ENCODE data around the gene RLF.

DNA sequence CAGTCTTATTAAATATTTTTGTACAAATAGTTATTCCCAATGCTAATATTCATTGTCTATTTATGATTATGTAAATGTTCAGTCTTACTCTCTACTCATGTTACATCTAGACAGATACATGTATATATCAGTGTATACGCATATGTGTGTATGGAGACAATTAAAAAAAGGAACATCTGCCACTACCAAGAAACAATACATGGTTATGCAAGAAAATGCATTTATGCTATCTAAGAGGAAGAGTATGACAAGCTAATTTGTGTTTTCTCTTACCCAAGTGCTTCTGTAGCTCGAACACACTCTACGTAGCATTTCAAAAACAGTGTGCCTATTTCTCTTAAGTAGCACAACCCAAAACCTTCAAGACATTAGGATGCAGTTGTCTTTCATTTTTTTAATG lies 6.1 kb upstream of the RLF start:
- TF ChIP-seq, protein P1, sequence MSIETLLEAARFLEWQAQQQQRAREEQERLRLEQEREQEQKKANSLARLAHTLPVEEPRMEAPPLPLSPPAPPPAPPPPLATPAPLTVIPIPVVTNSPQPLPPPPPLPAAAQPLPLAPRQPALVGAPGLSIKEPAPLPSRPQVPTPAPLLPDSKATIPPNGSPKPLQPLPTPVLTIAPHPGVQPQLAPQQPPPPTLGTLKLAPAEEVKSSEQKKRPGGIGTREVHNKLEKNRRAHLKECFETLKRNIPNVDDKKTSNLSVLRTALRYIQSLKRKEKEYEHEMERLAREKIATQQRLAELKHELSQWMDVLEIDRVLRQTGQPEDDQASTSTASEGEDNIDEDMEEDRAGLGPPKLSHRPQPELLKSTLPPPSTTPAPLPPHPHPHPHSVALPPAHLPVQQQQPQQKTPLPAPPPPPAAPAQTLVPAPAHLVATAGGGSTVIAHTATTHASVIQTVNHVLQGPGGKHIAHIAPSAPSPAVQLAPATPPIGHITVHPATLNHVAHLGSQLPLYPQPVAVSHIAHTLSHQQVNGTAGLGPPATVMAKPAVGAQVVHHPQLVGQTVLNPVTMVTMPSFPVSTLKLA (conservative IDR thresholded peaks at IDR 0.05), result no peak
- no peak for TF ChIP-seq TEAD4 (IDR thresholded peaks at IDR 0.05; ENCODE audit: low read length)
- TF ChIP-seq TEAD4 (CRISPR knock-in tag; IDR thresholded peaks at IDR 0.05; ENCODE audit: borderline replicate concordance), result no peak
- TF ChIP-seq EZH2 (IDR thresholded peaks at IDR 0.05; ENCODE audit: borderline replicate concordance, low read depth, low read length), result no peak
- TF ChIP-seq MXI1 (IDR thresholded peaks at IDR 0.05; ENCODE audit: low read depth, low read length), result no peak
- no peak for TF ChIP-seq ELF4 (CRISPR knock-in tag; IDR thresholded peaks at IDR 0.05)
- no peak for TF ChIP-seq KLF6 (CRISPR knock-in tag; IDR thresholded peaks at IDR 0.05; ENCODE audit: borderline replicate concordance)
- TF ChIP-seq POLR2AphosphoS5 (IDR thresholded peaks at IDR 0.05; ENCODE audit: control insufficient read depth, insufficient read depth, low read depth, low read length), result no peak
- TF ChIP-seq, protein P2, sequence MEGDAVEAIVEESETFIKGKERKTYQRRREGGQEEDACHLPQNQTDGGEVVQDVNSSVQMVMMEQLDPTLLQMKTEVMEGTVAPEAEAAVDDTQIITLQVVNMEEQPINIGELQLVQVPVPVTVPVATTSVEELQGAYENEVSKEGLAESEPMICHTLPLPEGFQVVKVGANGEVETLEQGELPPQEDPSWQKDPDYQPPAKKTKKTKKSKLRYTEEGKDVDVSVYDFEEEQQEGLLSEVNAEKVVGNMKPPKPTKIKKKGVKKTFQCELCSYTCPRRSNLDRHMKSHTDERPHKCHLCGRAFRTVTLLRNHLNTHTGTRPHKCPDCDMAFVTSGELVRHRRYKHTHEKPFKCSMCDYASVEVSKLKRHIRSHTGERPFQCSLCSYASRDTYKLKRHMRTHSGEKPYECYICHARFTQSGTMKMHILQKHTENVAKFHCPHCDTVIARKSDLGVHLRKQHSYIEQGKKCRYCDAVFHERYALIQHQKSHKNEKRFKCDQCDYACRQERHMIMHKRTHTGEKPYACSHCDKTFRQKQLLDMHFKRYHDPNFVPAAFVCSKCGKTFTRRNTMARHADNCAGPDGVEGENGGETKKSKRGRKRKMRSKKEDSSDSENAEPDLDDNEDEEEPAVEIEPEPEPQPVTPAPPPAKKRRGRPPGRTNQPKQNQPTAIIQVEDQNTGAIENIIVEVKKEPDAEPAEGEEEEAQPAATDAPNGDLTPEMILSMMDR (IDR thresholded peaks at IDR 0.05 in 2 of 3, conservative IDR thresholded peaks at IDR 0.05 in 1 of 3; ENCODE audit: insufficient read depth in 2 of 3, low read depth in 1 of 3, low read length in 3 of 3), result no peak
- no peak for TF ChIP-seq CBFA2T3 (IDR thresholded peaks at IDR 0.05)
- no peak for TF ChIP-seq EP300 (IDR thresholded peaks at IDR 0.05; ENCODE audit: low read length)
- TF ChIP-seq CREM (IDR thresholded peaks at IDR 0.05; ENCODE audit: low read depth), result no peak
- no peak for TF ChIP-seq POLR2A (conservative IDR thresholded peaks at IDR 0.05)
- TF ChIP-seq, protein P3, sequence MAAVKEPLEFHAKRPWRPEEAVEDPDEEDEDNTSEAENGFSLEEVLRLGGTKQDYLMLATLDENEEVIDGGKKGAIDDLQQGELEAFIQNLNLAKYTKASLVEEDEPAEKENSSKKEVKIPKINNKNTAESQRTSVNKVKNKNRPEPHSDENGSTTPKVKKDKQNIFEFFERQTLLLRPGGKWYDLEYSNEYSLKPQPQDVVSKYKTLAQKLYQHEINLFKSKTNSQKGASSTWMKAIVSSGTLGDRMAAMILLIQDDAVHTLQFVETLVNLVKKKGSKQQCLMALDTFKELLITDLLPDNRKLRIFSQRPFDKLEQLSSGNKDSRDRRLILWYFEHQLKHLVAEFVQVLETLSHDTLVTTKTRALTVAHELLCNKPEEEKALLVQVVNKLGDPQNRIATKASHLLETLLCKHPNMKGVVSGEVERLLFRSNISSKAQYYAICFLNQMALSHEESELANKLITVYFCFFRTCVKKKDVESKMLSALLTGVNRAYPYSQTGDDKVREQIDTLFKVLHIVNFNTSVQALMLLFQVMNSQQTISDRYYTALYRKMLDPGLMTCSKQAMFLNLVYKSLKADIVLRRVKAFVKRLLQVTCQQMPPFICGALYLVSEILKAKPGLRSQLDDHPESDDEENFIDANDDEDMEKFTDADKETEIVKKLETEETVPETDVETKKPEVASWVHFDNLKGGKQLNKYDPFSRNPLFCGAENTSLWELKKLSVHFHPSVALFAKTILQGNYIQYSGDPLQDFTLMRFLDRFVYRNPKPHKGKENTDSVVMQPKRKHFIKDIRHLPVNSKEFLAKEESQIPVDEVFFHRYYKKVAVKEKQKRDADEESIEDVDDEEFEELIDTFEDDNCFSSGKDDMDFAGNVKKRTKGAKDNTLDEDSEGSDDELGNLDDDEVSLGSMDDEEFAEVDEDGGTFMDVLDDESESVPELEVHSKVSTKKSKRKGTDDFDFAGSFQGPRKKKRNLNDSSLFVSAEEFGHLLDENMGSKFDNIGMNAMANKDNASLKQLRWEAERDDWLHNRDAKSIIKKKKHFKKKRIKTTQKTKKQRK (IDR thresholded peaks at IDR 0.05; ENCODE audit: borderline replicate concordance, low read depth, low read length), result no peak
